Stimulated activated CD8-positive, alpha-beta memory T cell treated with anti-CD3 and anti-CD28 coated beads, Interleukin-4, amount 100 ng/mL, for 1 hour (primary cell): Measurements from ENCODE around the gene WLS.

Experiments used
- DNase-seq, 2 donors: peaks; one replicate each; pipeline ENCODE4 v3.0.0-alpha.2; 2020; ENCODE audit warnings: low read depth in 2 of 2, low spot score in 1 of 2

The WLS gene

GRCh38 chr1:68103011-68103545 is 129.2 kb downstream of the WLS start:
- DNase-seq, result no peak

- DNase-seq, result no peak
These were observed 130.5 kb downstream of the WLS start for GRCh38 chr1:68101829-68102228.

- DNase-seq, result no peak
These were observed 131.8 kb downstream of the WLS start for GRCh38 chr1:68100571-68100970.

GRCh38 chr1:68093737-68094136 is 138.6 kb downstream of the WLS start:
- no peak for DNase-seq

GRCh38 chr1:68087184-68087583 is 145.1 kb downstream of the WLS start:
- no peak for DNase-seq

- DNase-seq, result no peak
These were observed 146.6 kb downstream of the WLS start for GRCh38 chr1:68085752-68086151.

GRCh38 chr1:68083686-68084085 is 148.6 kb downstream of the WLS start:
- no peak for DNase-seq

GRCh38 chr1:68081775-68082283 is 150.5 kb downstream of the WLS start:
- no peak for DNase-seq

GRCh38 chr1:68078647-68079046 is 153.7 kb downstream of the WLS start:
- DNase-seq, result no peak
